ENCODE measurements around the gene RPL32. TPM values are rescaled to one million over a fixed set of nuclear protein-coding genes. Genes with fewer than 3 reads are reported as not detected.

Gene RPL32
- total RNA-seq, 1 experiment from 2014 or later, result 1,853 TPM

DNA sequence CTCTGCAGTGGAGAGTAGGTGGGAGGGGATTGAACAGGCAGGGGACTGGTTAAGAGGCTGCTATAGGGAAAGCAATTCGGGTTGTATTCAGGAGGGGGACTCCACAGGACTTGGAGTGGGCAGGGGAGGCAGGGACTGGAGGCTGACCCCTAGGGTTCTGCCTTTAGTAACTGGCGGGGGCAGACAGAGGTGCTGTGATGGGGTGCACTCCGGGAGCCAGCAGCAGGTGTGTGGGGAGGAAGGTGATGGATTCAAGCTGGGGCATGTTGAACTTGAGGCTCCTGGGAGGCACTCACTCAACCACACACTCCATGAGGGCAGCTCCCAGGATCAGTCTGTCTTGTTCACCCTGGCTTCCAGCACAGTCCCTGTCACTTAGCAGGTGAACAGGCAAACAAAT lies 32.4 kb downstream of the RPL32 start:
- no peaks in the 10 kb centered on the region for H3K36me3 ChIP-seq (ENCODE audit: control insufficient read depth in 1 of 2, insufficient read depth in 2 of 2, low read length in 2 of 2)
- no TSS peak for BruUV-seq (replicated peaks)
- no peaks in the 10 kb centered on the region for H3K79me2 ChIP-seq (ENCODE audit: insufficient read depth, low read length)
- H3K9me3 ChIP-seq (ENCODE audit: control insufficient read depth in 1 of 2, insufficient read depth in 1 of 2, low read depth in 1 of 2, low read length in 2 of 2), result no peaks in the 10 kb centered on the region
- H3K9ac ChIP-seq (ENCODE audit: low read length), result no peak overlapping the region
- no peak overlapping the region for H3K27ac ChIP-seq (ENCODE audit: low read depth, low read length)
- H3K4me1 ChIP-seq (ENCODE audit: control insufficient read depth in 1 of 2, insufficient read depth in 2 of 2, low read length in 2 of 2), result peaks cover 9 to 16% of the 10 kb centered on the region in 2 experiments
- DNase-seq (ENCODE audit: low read depth, low spot score), result no peak
- intact Hi-C loops (cut with micrococcal nuclease), result no loop called here
- no peaks in the 10 kb centered on the region for H3K9me2 ChIP-seq (ENCODE audit: insufficient read depth)
- H4K20me1 ChIP-seq (ENCODE audit: insufficient read depth), result no peaks in the 10 kb centered on the region
- no peak overlapping the region for H2AFZ ChIP-seq (ENCODE audit: low read depth, low read length, poor library complexity, severe bottlenecking)
- ChIA-PET CTCF (interaction anchor here (0.7 to 2.4 kb wide), 2 partner anchors 14 to 22 kb away, joined by 3 to 8 read pairs; no protein-coding TSS in a partner anchor), POLR2A (no interaction called here), RAD21 (ENCODE audit: low non-redundant PET in 1 of 2, low total read pairs in 2 of 2, uncharacterized antibody in 2 of 2, unreplicated experiment in 2 of 2) (no interaction called here)
- H3K4me3 ChIP-seq (replicated peaks in 1 of 2; ENCODE audit: low read depth in 1 of 2, low read length in 2 of 2), result no peak overlapping the region
- no peaks in the 10 kb centered on the region for H3K27me3 ChIP-seq (ENCODE audit: insufficient read depth, low read length)
- H3K4me2 ChIP-seq (ENCODE audit: low read length), result no peak overlapping the region
- TF ChIP-seq, protein P1, sequence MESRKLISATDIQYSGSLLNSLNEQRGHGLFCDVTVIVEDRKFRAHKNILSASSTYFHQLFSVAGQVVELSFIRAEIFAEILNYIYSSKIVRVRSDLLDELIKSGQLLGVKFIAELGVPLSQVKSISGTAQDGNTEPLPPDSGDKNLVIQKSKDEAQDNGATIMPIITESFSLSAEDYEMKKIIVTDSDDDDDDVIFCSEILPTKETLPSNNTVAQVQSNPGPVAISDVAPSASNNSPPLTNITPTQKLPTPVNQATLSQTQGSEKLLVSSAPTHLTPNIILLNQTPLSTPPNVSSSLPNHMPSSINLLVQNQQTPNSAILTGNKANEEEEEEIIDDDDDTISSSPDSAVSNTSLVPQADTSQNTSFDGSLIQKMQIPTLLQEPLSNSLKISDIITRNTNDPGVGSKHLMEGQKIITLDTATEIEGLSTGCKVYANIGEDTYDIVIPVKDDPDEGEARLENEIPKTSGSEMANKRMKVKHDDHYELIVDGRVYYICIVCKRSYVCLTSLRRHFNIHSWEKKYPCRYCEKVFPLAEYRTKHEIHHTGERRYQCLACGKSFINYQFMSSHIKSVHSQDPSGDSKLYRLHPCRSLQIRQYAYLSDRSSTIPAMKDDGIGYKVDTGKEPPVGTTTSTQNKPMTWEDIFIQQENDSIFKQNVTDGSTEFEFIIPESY (IDR thresholded peaks at IDR 0.05; ENCODE audit: extremely low read depth, insufficient replicate concordance, low read length), result no peak
- no peak for TF ChIP-seq EZH2 (IDR thresholded peaks at IDR 0.05)
- no peak for TF ChIP-seq EZH2phosphoT487 (IDR thresholded peaks at IDR 0.05; ENCODE audit: borderline replicate concordance)
- no peak for ATAC-seq

DNA sequence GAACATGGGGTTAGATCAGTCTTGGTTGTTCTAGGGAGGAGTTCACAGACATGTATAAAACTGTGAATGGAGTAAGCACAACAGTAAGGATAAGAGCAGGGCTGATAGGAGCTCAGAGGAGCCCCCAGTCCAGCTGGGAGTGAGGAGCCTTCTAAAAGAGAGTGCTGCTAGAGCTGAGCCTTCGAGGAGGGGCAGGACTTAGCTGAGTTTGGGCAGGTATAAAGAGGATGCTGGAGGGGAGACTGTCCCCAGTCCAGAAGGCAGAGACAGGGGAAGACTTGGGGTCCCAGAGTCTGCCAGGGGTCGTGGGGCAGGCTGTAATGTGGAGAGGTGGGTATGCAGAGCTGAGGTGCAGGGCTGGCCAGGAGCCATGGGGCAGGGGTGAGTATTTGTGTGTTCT lies 32.8 kb downstream of the RPL32 start:
- H2AFZ ChIP-seq (ENCODE audit: low read depth, low read length, poor library complexity, severe bottlenecking), result no peak overlapping the region
- no peak overlapping the region for H3K4me3 ChIP-seq (replicated peaks in 1 of 2; ENCODE audit: low read depth in 1 of 2, low read length in 2 of 2)
- RAD21 ChIA-PET (ENCODE audit: low non-redundant PET in 1 of 2, low total read pairs in 2 of 2, uncharacterized antibody in 2 of 2, unreplicated experiment in 2 of 2), result no interaction called here
- H3K27ac ChIP-seq (ENCODE audit: low read depth, low read length), result no peak overlapping the region
- no peaks in the 10 kb centered on the region for H3K27me3 ChIP-seq (ENCODE audit: insufficient read depth, low read length)
- no peak overlapping the region for H3K4me2 ChIP-seq (ENCODE audit: low read length)
- DNase-seq (ENCODE audit: low read depth, low spot score) (no peak), ATAC-seq (no peak)
- no TSS peak for BruUV-seq (replicated peaks)
- H3K9ac ChIP-seq (ENCODE audit: low read length), result no peak overlapping the region
- CTCF ChIA-PET, result interaction anchor here (0.7 to 2.4 kb wide), 2 partner anchors 15 to 21 kb away, joined by 3 to 8 read pairs; no protein-coding TSS in a partner anchor
- POLR2A ChIA-PET, result no interaction called here
- no peaks in the 10 kb centered on the region for H3K36me3 ChIP-seq (ENCODE audit: control insufficient read depth in 1 of 2, insufficient read depth in 2 of 2, low read length in 2 of 2)
- no peaks in the 10 kb centered on the region for H3K9me3 ChIP-seq (ENCODE audit: control insufficient read depth in 1 of 2, insufficient read depth in 1 of 2, low read depth in 1 of 2, low read length in 2 of 2)
- TF ChIP-seq EZH2 (IDR thresholded peaks at IDR 0.05) (no peak), CEBPB (IDR thresholded peaks at IDR 0.05; ENCODE audit: low read depth) (no peak), CBX3 (IDR thresholded peaks at IDR 0.05; ENCODE audit: low read depth) (no peak), EZH2phosphoT487 (IDR thresholded peaks at IDR 0.05; ENCODE audit: borderline replicate concordance) (no peak), SIN3A (IDR thresholded peaks at IDR 0.05; ENCODE audit: low read depth) (no peak), EGR1 (IDR thresholded peaks at IDR 0.05; ENCODE audit: low read depth) (no peak), ELF1 (IDR thresholded peaks at IDR 0.05; ENCODE audit: borderline replicate concordance, low read depth) (no peak)
- H3K4me1 ChIP-seq (ENCODE audit: control insufficient read depth in 1 of 2, insufficient read depth in 2 of 2, low read length in 2 of 2), result peaks cover 9 to 16% of the 10 kb centered on the region in 2 experiments
- intact Hi-C loops (cut with micrococcal nuclease), result no loop called here
- no peaks in the 10 kb centered on the region for H3K9me2 ChIP-seq (ENCODE audit: insufficient read depth)
- no peaks in the 10 kb centered on the region for H3K79me2 ChIP-seq (ENCODE audit: insufficient read depth, low read length)
- H4K20me1 ChIP-seq (ENCODE audit: insufficient read depth), result no peaks in the 10 kb centered on the region
